ENCODE measurements around the gene SLC7A7. TPM values are rescaled to one million over a fixed set of nuclear protein-coding genes. Genes with fewer than 3 reads are reported as not detected.

The SLC7A7 gene
- total and polyA plus RNA-seq, 2 of the 13 experiments (the other 11 are each of a cell fraction or from before 2014, with no cell fraction given), result 0.13 to 0.63 TPM

DNA sequence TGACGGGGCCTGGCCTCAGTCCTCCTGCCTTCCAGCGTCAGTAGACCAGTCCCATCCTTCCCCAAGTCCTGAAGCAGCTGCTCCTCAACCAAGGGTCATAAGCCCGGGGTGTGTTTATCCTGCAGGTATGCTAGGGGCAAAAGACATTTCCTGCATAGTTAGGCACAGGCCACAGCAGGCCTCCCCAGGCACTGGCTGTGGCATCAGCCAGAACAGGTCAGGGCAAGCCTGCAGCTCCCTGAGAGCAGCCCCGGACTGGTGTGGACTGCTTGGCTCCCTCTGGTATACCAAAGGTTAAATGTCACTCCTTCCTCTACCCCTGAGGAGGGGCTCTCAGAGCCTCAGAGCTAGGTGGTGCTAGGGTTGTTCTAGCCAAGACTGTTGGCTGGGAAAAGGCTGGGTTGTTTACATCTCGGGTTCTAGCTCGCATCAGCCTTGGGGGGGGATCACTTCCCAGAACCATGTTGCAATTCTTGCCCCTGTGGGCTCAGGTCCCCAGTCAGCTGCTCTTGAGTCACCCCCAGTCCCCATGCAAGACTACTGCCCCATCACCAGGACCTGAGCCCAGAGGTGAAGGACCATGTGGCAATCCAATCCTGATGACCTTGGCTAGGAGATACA is 24.0 kb upstream of the SLC7A7 start (continued):
- TF ChIP-seq, protein P1, sequence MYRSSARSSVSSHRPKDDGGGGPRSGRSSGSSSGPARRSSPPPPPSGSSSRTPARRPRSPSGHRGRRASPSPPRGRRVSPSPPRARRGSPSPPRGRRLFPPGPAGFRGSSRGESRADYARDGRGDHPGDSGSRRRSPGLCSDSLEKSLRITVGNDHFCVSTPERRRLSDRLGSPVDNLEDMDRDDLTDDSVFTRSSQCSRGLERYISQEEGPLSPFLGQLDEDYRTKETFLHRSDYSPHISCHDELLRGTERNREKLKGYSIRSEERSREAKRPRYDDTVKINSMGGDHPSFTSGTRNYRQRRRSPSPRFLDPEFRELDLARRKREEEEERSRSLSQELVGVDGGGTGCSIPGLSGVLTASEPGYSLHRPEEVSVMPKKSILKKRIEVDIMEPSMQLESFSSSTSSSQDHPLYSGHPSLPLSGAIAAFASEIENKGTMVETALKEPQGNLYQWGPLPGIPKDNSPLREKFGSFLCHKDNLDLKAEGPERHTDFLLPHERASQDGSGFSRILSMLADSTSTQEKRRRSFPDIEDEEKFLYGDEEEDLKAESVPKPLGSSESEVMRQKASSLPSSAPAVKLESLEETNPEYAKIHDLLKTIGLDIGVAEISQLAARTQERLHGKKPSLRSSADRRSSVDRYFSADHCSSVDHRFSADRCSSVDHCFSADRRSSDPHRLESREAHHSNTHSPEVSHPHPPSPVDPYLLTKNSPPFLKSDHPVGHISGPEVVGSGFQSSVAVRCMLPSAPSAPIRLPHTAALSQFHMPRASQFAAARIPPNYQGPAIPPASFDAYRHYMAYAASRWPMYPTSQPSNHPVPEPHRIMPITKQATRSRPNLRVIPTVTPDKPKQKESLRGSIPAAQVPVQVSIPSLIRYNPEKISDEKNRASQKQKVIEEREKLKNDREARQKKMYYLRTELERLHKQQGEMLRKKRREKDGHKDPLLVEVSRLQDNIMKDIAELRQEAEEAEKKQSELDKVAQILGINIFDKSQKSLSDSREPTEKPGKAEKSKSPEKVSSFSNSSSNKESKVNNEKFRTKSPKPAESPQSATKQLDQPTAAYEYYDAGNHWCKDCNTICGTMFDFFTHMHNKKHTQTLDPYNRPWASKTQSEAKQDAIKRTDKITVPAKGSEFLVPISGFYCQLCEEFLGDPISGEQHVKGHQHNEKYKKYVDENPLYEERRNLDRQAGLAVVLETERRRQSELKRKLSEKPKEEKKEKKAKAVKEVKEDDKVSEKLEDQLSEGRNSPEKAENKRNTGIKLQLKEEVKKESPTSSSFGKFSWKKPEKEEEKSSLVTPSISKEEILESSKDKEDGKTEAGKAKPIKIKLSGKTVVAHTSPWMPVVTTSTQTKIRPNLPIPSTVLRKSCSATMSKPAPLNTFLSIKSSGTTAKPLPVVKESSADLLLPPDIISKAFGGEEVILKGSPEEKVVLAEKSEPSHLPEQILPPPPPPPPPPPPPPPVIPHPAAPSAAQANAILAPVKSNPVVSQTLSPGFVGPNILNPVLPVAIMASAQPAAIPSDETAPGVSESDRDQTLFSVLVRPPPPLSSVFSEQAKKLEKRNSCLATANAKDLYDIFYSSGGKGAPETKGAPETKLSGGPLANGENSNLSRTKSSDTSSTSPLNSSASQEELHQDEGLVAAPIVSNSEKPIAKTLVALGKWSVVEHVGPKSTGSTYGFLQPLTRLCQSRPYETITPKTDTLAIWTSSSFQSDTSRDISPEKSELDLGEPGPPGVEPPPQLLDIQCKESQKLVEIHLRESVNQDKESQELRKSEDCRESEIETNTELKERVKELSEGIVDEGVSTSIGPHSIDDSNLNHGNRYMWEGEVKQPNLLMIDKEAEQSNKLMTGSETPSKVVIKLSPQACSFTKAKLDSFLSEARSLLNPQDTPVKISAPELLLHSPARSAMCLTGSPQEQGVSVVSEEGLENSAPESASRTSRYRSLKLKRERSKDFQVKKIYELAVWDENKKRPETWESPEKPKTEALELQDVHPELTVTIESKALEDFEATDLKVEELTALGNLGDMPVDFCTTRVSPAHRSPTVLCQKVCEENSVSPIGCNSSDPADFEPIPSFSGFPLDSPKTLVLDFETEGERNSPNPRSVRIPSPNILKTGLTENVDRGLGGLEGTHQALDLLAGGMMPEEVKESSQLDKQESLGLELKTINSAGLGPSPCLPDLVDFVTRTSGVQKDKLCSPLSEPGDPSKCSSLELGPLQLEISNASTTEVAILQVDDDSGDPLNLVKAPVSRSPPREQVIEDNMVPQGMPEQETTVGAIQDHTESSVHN (CRISPR knock-in tag; IDR thresholded peaks at IDR 0.05), result no peak
- TF ChIP-seq ZNF496 (CRISPR knock-in tag; IDR thresholded peaks at IDR 0.05; ENCODE audit: insufficient replicate concordance), result no peak
- 0 out of 2 replicates have a peak, but pooled peaks have one; percentile 55 for TF ChIP-seq SP4 (CRISPR knock-in tag; IDR thresholded peaks at IDR 0.05)
- peak; percentile 53 for TF ChIP-seq ZNF883 (CRISPR knock-in tag; IDR thresholded peaks at IDR 0.05; ENCODE audit: not compliant biosample characterization)
- TF ChIP-seq ZNF598 (CRISPR knock-in tag; IDR thresholded peaks at IDR 0.05; ENCODE audit: borderline replicate concordance), result peak; percentile 81; the same call in 1 of the 2 replicates
- TF ChIP-seq TBX2 (CRISPR knock-in tag; IDR thresholded peaks at IDR 0.05; ENCODE audit: borderline replicate concordance), result no peak
- peak; percentile 15; the same call in 1 of the 2 replicates for TF ChIP-seq NFE2L1 (CRISPR knock-in tag; IDR thresholded peaks at IDR 0.05; ENCODE audit: borderline replicate concordance)
- TF ChIP-seq ZNF432 (CRISPR knock-in tag; IDR thresholded peaks at IDR 0.05; ENCODE audit: borderline replicate concordance), result 0 out of 2 replicates have a peak, but pooled peaks have one; percentile 74
- TF ChIP-seq, protein P2, sequence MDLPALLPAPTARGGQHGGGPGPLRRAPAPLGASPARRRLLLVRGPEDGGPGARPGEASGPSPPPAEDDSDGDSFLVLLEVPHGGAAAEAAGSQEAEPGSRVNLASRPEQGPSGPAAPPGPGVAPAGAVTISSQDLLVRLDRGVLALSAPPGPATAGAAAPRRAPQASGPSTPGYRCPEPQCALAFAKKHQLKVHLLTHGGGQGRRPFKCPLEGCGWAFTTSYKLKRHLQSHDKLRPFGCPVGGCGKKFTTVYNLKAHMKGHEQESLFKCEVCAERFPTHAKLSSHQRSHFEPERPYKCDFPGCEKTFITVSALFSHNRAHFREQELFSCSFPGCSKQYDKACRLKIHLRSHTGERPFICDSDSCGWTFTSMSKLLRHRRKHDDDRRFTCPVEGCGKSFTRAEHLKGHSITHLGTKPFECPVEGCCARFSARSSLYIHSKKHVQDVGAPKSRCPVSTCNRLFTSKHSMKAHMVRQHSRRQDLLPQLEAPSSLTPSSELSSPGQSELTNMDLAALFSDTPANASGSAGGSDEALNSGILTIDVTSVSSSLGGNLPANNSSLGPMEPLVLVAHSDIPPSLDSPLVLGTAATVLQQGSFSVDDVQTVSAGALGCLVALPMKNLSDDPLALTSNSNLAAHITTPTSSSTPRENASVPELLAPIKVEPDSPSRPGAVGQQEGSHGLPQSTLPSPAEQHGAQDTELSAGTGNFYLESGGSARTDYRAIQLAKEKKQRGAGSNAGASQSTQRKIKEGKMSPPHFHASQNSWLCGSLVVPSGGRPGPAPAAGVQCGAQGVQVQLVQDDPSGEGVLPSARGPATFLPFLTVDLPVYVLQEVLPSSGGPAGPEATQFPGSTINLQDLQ (CRISPR knock-in tag; IDR thresholded peaks at IDR 0.05), result 0 out of 2 replicates have a peak, but pooled peaks have one; percentile 12
- TF ChIP-seq AHR (CRISPR knock-in tag; IDR thresholded peaks at IDR 0.05), result no peak
- no peak for TF ChIP-seq ZBTB1 (CRISPR knock-in tag; IDR thresholded peaks at IDR 0.05; ENCODE audit: borderline replicate concordance)
- TF ChIP-seq, protein P3, sequence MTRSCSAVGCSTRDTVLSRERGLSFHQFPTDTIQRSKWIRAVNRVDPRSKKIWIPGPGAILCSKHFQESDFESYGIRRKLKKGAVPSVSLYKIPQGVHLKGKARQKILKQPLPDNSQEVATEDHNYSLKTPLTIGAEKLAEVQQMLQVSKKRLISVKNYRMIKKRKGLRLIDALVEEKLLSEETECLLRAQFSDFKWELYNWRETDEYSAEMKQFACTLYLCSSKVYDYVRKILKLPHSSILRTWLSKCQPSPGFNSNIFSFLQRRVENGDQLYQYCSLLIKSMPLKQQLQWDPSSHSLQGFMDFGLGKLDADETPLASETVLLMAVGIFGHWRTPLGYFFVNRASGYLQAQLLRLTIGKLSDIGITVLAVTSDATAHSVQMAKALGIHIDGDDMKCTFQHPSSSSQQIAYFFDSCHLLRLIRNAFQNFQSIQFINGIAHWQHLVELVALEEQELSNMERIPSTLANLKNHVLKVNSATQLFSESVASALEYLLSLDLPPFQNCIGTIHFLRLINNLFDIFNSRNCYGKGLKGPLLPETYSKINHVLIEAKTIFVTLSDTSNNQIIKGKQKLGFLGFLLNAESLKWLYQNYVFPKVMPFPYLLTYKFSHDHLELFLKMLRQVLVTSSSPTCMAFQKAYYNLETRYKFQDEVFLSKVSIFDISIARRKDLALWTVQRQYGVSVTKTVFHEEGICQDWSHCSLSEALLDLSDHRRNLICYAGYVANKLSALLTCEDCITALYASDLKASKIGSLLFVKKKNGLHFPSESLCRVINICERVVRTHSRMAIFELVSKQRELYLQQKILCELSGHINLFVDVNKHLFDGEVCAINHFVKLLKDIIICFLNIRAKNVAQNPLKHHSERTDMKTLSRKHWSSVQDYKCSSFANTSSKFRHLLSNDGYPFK (CRISPR knock-in tag; IDR thresholded peaks at IDR 0.05; ENCODE audit: borderline replicate concordance), result 0 out of 2 replicates have a peak, but pooled peaks have one; percentile 2
- TF ChIP-seq MTA1 (CRISPR knock-in tag; IDR thresholded peaks at IDR 0.05; ENCODE audit: borderline replicate concordance), result 0 out of 2 replicates have a peak, but pooled peaks have one; percentile 7
- no peak for TF ChIP-seq REL (CRISPR knock-in tag; conservative IDR thresholded peaks at IDR 0.05)

All from HepG2 (cell line).